H1 (cell line): ENCODE data around the gene PACSIN2. TPM values are rescaled to one million over a fixed set of nuclear protein-coding genes. Genes with fewer than 3 reads are reported as not detected.

Experiments used
- EP300 ChIP-seq, 2 experiments: IDR thresholded peaks; 1 replicate in 1 of 2; 2 replicates in 1 of 2; pipeline ENCODE4 v1.6.1; 2011 to 2012; ENCODE audit warnings: low read depth in 2 of 2, low read length in 2 of 2, mild to moderate bottlenecking in 2 of 2, borderline replicate concordance in 1 of 2, inconsistent platforms in 1 of 2, moderate library complexity in 1 of 2
- GABPA ChIP-seq: IDR thresholded peaks from 2 replicates; pipeline ENCODE4 v1.6.1; 2011; ENCODE audit warnings: mild to moderate bottlenecking, low read length, moderate library complexity, borderline replicate concordance; ENCODE audit not compliant: insufficient read depth
- HDAC2 ChIP-seq, 2 experiments: fragments of 300-600 bp in 1 of 2; sonication (generic) in 1 of 2; IDR thresholded peaks; 2 replicates each; pipeline ENCODE4 v1.6.1; 2011 to 2012; ENCODE audit warnings: low read depth in 2 of 2, low read length in 2 of 2, mild to moderate bottlenecking in 2 of 2, moderate library complexity in 2 of 2, borderline replicate concordance in 1 of 2, inconsistent platforms in 1 of 2
- HDAC6 ChIP-seq: IDR thresholded peaks from one replicate; pipeline ENCODE4 v1.7.1; 2012; ENCODE audit warnings: low read depth, mild to moderate bottlenecking, inconsistent platforms, low read length, moderate library complexity
- PHF8 ChIP-seq: fragments of 200-600 bp; sonication (generic); conservative IDR thresholded peaks from 2 replicates; pipeline ENCODE4 v1.7.1; 2012; ENCODE audit warnings: low read depth, mild to moderate bottlenecking, inconsistent platforms, low read length, moderate library complexity
- SP4 ChIP-seq: IDR thresholded peaks from 2 replicates; pipeline ENCODE4 v1.6.1; 2012; ENCODE audit warnings: low read length, inconsistent platforms
- polyA plus RNA-seq, 7 experiments: library from polyadenylated mRNA; depleted of rRNA in 3 of 7; stranded (reverse) in 5 of 7; unstranded in 2 of 7; fragments of >200 nt in 5 of 7; fragments of 200-250 nt in 2 of 7; gene quantifications; 1 replicate in 5 of 7; 2 replicates in 1 of 7; 4 replicates in 1 of 7; pipeline versions ENCODE4 v1.2.1 to v1.2.3, GENCODE V29; 2011 to 2013; ENCODE audit warnings: missing spikeins in 2 of 7, mixed read lengths in 2 of 7
- total RNA-seq: library from RNA; stranded (reverse); fragmentation: NEBNext Ultra II Directional; extraction: Animal tissue kit (Norgen Biotek cat#: 25700); gene quantifications from 2 replicates; pipeline ENCODE4 v1.2.1, GENCODE V29; 2021
- TF ChIP-seq, protein P1 (sequence below): fragments of 300-600 bp; sonication (generic); IDR thresholded peaks from 2 replicates; pipeline ENCODE4 v1.7.1; 2012; ENCODE audit warnings: low read length, moderate library complexity, mild to moderate bottlenecking, inconsistent platforms; ENCODE audit not compliant: insufficient replicate concordance

Gene PACSIN2
- total and polyA plus RNA-seq, 2 of the 8 experiments (the other 6 are each of a cell fraction or from before 2014, with no cell fraction given), result 44.8 to 64.2 TPM

DNA sequence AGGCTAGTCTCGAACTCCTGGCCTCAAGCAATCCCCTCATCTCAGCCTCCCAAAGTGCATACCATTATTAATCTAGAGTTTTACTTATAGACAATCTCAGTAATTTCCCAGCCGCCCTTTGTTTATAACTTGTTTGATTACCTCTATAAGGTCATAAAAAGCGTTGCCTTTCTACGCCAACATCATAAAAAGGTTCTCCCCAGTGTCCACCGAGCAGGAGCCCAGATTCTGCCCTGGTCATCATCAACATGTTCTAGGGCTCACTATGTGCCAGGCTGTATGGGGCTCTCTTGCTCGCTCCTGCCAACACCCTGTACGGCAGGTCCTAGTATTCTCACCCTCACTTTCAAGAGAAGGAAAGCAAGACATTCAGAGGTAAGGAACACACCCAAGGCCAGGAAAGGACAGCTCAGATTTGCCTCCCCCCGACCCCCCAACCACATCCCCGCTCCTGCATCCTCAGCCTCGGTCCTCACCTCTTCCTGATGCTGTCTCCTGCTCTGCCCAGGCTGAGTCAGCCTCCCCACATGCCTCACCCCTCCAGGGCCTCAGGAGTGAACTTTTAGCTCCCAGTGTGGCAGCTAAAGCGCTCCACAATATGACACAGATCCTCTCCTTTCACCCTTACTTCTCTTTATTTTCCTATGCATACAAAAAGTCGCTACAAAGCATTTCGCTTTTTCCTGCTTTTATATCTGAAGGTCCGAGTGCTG, 172.1 kb downstream of the PACSIN2 start (continued):
- TF ChIP-seq GABPA (no peak), EP300 (IDR thresholded peaks at IDR 0.05; ENCODE audit: borderline replicate concordance in 1 of 2, low read depth in 2 of 2, low read length in 2 of 2) (no peak), SP4 (no peak), PHF8 (no peak), HDAC6 (no peak), HDAC2 (IDR thresholded peaks at IDR 0.05; ENCODE audit: borderline replicate concordance in 1 of 2, low read depth in 2 of 2, low read length in 2 of 2) (no peak)
- TF ChIP-seq, protein P1, sequence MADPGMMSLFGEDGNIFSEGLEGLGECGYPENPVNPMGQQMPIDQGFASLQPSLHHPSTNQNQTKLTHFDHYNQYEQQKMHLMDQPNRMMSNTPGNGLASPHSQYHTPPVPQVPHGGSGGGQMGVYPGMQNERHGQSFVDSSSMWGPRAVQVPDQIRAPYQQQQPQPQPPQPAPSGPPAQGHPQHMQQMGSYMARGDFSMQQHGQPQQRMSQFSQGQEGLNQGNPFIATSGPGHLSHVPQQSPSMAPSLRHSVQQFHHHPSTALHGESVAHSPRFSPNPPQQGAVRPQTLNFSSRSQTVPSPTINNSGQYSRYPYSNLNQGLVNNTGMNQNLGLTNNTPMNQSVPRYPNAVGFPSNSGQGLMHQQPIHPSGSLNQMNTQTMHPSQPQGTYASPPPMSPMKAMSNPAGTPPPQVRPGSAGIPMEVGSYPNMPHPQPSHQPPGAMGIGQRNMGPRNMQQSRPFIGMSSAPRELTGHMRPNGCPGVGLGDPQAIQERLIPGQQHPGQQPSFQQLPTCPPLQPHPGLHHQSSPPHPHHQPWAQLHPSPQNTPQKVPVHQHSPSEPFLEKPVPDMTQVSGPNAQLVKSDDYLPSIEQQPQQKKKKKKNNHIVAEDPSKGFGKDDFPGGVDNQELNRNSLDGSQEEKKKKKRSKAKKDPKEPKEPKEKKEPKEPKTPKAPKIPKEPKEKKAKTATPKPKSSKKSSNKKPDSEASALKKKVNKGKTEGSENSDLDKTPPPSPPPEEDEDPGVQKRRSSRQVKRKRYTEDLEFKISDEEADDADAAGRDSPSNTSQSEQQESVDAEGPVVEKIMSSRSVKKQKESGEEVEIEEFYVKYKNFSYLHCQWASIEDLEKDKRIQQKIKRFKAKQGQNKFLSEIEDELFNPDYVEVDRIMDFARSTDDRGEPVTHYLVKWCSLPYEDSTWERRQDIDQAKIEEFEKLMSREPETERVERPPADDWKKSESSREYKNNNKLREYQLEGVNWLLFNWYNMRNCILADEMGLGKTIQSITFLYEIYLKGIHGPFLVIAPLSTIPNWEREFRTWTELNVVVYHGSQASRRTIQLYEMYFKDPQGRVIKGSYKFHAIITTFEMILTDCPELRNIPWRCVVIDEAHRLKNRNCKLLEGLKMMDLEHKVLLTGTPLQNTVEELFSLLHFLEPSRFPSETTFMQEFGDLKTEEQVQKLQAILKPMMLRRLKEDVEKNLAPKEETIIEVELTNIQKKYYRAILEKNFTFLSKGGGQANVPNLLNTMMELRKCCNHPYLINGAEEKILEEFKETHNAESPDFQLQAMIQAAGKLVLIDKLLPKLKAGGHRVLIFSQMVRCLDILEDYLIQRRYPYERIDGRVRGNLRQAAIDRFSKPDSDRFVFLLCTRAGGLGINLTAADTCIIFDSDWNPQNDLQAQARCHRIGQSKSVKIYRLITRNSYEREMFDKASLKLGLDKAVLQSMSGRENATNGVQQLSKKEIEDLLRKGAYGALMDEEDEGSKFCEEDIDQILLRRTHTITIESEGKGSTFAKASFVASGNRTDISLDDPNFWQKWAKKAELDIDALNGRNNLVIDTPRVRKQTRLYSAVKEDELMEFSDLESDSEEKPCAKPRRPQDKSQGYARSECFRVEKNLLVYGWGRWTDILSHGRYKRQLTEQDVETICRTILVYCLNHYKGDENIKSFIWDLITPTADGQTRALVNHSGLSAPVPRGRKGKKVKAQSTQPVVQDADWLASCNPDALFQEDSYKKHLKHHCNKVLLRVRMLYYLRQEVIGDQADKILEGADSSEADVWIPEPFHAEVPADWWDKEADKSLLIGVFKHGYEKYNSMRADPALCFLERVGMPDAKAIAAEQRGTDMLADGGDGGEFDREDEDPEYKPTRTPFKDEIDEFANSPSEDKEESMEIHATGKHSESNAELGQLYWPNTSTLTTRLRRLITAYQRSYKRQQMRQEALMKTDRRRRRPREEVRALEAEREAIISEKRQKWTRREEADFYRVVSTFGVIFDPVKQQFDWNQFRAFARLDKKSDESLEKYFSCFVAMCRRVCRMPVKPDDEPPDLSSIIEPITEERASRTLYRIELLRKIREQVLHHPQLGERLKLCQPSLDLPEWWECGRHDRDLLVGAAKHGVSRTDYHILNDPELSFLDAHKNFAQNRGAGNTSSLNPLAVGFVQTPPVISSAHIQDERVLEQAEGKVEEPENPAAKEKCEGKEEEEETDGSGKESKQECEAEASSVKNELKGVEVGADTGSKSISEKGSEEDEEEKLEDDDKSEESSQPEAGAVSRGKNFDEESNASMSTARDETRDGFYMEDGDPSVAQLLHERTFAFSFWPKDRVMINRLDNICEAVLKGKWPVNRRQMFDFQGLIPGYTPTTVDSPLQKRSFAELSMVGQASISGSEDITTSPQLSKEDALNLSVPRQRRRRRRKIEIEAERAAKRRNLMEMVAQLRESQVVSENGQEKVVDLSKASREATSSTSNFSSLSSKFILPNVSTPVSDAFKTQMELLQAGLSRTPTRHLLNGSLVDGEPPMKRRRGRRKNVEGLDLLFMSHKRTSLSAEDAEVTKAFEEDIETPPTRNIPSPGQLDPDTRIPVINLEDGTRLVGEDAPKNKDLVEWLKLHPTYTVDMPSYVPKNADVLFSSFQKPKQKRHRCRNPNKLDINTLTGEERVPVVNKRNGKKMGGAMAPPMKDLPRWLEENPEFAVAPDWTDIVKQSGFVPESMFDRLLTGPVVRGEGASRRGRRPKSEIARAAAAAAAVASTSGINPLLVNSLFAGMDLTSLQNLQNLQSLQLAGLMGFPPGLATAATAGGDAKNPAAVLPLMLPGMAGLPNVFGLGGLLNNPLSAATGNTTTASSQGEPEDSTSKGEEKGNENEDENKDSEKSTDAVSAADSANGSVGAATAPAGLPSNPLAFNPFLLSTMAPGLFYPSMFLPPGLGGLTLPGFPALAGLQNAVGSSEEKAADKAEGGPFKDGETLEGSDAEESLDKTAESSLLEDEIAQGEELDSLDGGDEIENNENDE, result no peak
